ENCODE measurements around the gene ATP5F1E.

The ATP5F1E gene

DNA sequence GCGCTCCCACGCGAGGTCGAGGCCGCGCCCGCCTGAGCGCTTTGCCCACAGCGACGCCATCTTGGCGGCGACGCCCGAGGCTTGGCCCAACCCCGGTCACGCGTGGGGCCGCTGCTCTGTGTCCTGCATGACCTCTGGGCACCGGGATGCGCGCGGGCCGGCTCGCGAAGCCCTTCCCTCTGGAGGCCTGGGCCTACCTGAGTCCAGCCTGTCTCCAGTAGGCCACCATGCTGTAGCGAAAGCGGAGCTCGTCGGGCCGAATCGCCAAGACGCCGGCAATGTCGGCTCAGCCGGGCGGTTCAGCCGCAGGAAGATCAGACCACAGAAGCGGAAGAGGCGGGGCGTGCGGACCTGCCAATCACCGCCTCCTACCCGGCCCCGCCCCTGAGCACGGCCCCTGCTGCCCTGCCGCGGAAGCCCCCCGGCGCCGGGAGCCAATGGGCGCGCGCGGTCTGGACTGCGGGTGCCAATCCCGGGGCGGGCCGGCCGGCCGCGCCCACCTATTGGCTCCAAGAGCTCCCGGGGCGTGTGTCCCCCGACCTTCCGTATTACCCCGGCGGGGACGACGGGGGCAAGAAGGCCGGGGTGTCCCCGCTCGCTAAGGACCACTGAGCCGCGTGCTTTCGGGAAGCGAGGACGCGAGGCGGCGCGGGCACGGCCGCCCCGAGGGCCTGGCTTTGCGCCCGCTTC is at the start of gene ATP5F1E:
TSS of gene ATP5F1E (minus strand) at position 313 of the 690 bp plus-strand sequence. CDS start at position 229, 84 bp downstream.
- peak; percentile 98 for DNase-seq (ENCODE audit: low spot score)

GRCh38 chr20:59081036-59081435 is 48.9 kb upstream of the ATP5F1E start:
- no peak for DNase-seq (ENCODE audit: low spot score)

- DNase-seq (ENCODE audit: low spot score), result no peak
Measured at GRCh38 chr20:59078231-59078630, 46.1 kb upstream of the ATP5F1E start.

GRCh38 chr20:59077705-59078104 is 45.6 kb upstream of the ATP5F1E start:
- no peak for DNase-seq (ENCODE audit: low spot score)

- no peak for DNase-seq (ENCODE audit: low spot score)
Measured at GRCh38 chr20:59075934-59076508, 43.9 kb upstream of the ATP5F1E start.

DNA sequence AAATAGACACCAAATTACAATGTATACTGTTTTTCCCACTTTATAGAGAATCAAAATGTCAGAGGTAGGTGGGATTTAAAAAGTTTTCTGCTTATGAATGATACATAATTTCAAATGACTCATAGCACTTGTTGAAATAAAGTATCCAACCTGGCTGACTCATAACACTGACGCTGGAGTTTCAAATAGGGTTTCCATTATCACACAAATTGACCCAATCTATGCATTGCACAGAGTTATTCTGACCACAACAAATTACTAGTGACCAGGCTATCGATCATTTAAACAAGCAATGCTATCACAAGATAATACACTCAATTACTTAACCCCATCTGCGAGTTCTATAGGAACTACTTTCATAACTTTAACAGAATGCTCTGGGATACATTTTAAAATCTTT is 42.3 kb upstream of the ATP5F1E start:
- no peak for DNase-seq (ENCODE audit: low spot score)

DNA sequence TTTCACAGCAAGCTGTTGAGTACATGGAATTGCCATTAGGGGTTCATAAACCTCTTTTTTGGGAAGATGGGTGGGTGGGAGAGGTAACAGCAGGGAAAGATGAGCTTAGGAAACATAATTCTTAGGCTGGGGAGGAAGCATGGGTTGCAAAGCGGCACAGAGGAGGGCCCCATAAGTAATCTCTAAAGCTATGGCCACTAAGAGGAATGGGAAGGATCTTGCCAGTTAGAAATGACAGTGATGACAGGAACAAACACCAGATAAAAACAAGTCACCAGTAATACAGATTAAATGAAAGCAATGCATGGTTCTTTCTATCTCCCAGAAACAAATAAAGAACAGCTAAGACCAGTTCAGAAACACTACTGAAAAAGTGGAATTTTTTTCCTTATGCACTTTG is 41.4 kb upstream of the ATP5F1E start:
- DNase-seq (ENCODE audit: low spot score), result no peak

DNA sequence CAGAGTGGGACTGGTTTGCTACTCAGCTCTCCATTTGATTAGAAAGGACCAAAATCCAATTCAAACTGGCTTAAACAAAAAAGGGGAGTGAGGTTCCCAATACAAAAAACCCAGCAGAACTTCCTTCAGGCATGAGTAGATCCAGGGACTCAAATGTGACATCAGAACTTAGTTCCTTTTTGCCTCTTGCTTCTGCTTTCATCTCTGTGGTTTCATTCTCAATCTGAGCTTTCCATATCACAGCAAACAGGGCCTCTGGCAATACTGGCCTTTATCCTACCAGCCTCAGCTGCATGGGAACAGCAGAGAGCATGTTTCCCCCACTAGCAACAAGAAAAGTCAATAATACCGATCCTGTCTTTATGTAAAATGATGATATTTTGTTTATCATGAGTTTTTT is 39.1 kb upstream of the ATP5F1E start:
- no peak for DNase-seq (ENCODE audit: low spot score)

DNA sequence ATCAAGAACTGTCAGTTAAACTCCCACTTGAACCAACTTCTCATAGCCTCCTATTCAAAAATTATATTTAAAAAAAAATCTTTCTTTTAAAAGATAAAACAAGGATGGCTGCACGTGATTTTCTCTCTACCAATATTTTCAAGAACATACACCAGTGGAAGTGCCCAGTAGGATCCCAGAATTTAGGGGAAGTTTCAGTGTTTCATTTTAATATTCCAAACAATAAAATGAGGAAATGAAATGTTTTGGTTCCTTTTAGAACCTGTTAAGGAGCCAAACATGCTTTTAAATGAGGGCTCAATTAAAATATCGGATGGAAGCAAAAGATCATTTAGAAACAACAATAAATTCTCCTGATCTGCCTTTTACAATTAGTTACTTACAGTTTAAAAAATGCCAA is 36.9 kb upstream of the ATP5F1E start:
- DNase-seq (ENCODE audit: low spot score), result no peak

DNA sequence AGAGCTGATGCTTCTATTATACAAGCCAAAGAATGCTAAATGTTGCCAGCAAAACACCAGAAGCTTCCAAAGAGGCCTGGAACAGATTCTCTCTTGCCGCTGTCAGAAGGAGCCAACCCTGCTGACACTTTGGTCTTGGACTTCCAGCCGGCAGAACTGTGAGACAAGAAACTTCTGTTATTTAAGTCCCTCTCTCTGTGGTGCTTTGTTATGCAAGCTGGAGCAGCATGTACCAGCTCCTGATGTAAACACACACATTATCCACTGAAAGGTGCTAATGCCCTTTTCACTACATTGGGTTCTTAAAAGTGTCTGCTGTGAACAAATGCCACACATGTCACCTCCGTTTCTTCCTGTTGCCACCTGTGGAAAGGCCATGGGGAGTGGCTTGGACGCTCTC is 36.4 kb upstream of the ATP5F1E start:
- DNase-seq (ENCODE audit: low spot score), result no peak

GRCh38 chr20:59064214-59064722 is 32.1 kb upstream of the ATP5F1E start:
- DNase-seq (ENCODE audit: low spot score), result no peak

DNA sequence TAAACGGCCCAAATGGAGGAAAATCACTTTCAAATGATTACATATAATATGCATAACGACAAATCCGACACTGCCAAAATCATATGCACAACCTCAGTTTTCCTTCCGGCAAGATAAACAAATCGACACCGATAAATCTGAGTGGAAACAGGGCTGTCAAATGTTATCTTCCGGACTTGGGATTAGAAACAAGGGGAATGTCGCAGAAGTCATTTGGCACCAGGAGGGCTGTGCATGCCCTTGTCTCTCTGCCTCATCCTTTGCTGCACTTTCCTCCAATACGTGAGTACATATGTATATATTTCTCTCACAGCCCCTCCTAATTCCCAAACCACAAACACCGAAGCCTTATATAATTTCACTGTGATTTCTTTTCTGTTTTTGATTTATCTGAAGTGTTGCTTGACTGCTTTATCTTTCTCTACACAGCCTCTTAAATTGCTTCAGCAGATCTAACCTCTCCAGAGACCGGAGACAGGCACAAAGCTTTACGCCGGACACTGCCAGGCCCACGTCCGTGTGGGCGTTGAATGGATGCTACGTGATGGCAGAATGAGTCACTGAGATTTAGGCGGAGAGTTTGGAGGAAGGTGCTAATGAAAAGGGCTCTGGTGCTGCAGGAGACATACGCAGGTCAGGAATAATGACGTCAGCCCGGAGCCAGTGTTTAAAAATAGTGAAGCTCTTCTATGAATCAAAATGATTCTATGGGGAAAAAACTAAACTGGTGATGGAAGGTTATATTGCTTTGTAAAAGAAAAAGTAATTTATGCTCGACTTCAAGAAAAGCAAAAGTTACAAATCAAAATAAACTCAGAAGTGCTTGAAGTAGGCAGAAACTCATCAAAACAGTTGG is 31.5 kb upstream of the ATP5F1E start:
- DNase-seq (ENCODE audit: low spot score), result peak; percentile 40

DNA sequence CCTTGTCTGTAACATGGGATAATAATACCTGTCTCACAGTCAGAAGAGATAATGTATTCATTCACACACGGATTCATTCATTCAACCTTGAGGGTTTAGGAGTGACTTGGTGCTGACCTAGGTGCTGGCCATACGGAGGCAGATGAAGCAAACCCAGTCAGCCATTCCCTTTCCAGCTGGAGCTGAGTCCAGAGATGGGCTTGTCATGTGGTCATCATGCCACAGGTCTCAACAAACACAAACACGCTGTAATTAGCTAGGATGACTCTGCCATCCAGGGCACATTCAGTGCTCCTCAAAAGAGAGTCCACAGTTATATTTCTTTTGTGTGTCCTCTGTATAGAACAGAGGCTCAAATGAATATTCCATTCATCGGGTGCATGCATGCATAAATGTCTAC is 29.9 kb upstream of the ATP5F1E start:
- no peak for DNase-seq (ENCODE audit: low spot score)

- DNase-seq (ENCODE audit: low spot score), result no peak
Measured at GRCh38 chr20:59055302-59055701, 23.2 kb upstream of the ATP5F1E start.

DNA sequence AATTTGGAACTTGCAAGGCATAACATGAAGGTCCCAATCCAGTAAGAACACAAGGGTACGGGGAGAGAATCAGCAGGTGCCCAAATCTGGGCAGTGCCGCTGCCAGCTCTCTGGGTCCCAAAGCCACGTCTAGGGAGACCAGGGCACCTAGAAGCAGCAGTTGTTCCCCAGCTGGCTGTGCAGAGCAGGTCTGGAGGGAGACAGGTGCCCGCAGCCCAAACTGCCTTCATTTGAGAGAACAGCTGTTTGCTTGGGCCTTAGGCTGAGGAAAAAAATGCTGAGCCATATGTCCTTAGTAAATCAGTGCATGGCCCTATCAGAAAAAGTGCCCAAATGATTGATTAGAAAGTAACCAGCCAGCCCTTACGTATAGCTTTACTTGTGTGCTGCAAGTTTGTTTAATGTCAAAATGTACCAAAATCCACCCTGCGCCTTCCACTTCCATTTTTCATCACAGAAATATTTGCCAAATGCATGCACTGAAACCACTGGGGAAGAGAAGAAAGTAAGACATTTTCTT is 19.6 kb upstream of the ATP5F1E start:
- no peak for DNase-seq (ENCODE audit: low spot score)

DNA sequence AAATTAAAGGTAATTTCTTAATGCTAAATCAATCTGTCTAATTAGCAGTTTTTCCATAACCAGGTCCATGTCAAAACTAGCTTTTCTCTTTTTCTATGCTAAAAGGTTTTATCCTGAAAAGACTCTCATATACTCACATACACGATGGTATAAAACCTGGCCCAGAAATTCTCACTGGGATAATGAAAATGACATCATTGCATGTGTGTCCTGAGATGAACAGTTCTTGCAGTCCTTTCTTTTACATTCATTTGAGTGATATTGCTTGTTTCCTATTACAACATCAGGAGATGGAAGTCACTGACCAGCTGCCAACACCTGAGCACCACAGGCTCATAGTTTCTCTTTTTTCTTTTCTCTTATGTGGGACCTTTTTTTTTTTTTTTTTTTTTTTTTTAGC is 18.3 kb upstream of the ATP5F1E start:
- DNase-seq (ENCODE audit: low spot score), result no peak

GRCh38 chr20:59048681-59049030 is 16.5 kb upstream of the ATP5F1E start:
- DNase-seq (ENCODE audit: low spot score), result no peak

DNA sequence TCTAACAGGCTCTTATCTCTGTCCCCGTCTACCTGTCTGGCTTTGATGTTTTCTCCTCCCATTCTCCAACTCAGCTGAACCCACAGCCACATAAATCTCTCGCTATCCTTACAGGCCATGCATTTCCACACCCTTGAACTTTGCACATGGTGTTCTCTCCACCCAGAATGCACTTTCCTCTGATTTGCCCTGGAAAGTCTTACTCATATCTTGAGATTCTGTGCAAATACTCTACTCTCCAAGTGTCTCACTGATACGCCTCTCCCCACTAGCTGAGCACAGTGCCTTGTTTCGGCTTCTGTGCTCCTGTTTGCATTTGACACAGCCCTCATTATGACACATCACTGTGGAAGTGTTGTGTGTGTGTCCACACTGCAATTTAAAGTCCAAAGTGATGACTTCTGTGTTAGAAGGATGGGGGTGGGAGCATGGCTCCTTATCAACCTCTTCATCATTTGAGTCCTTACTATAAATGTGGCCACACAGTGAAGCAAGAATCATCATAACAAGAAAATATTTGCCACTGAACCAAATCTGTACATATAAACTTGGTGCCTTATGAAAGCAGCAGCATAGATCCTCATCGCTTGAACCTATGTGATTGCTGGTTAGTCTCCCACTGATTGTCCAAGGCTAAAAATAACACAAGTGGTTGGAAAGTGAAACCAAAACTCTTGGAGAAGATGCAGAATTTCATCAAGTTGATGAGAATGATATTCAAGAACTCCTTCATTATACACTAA is 16.0 kb upstream of the ATP5F1E start:
- peak; percentile 50 for DNase-seq (ENCODE audit: low spot score)

DNA sequence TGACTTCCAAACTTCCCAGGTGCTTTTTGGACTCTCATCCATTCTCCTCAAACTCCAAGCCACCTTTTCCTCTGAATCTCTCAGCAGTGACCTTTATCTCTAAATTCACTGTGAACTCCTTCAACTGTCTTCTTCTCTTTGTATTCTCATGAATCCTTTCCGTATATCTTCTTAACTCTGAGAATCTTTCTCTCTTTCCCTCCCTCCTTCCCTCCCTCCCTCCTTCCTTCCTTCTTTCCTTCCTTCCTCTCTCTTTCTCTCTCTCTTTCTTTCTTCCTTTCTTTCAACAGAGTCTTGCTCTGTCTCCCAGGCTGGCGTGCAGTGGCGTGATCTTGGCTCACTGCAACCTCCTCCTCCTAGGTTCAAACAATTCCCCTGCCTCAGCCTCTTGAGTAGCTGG is 14.7 kb upstream of the ATP5F1E start:
- DNase-seq (ENCODE audit: low spot score), result no peak

- DNase-seq (ENCODE audit: low spot score), result no peak
Measured at GRCh38 chr20:59044796-59045195, 12.7 kb upstream of the ATP5F1E start.

- no peak for DNase-seq (ENCODE audit: low spot score)
Measured at GRCh38 chr20:59044295-59044694, 12.2 kb upstream of the ATP5F1E start.

- peak; percentile 48 for DNase-seq (ENCODE audit: low spot score)
Measured at GRCh38 chr20:59043698-59044097, 11.6 kb upstream of the ATP5F1E start.

Data from AG08395 (cell line).